NK-92 (cell line): ENCODE results near the gene ARHGAP12.
"Not testable (repeated sequence)": the region's sequence is repeated elsewhere in the genome, so short reads cannot be mapped to it uniquely, and the experiment has no call there.

Experiments
- DNase-seq: peaks from one replicate; lab custom pipeline; 2025; ENCODE audit not compliant: unreplicated experiment; lab: John Stamatoyannopoulos, UW

The ARHGAP12 gene

GRCh38 chr10:31770307-31770902 lies 158.2 kb downstream of the ARHGAP12 start:
- no peak for DNase-seq

DNA sequence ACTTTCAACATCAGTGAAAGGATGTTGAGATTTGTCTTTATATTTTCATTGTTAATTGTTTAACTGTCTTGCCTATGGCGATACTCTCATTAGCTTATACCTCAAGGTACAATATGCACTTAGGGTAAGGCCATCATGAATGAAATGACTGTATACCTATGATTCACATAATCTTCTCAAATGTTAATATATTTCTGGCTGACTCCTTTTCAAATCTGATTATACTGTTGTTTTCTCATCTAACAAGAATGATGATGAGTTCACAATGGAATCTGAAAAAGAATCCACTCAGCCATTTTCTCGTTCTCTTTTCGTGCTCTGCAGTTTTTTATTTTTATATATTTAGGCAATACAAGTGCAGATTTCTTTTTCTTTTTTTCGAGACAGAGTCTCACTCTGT lies 159.1 kb downstream of the ARHGAP12 start:
- no peak for DNase-seq

DNA sequence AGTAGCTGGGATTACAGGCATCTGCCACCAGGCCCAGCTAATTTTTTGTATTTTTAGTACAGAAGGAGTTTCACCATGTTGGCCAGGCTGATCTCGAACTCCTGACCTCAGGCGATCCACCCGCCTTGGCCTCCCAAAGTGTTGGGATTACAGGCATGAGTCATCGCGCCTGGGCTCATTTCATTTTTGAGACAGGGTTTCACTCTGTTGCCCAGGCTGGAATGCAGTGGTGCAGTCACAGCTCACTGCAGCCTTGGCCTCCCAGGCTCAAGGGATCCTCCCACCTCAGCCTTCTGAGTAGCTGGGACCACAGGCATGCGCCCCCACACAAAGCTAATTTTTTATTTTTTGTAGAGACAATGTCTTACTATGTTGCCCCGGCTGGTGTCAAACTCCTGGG lies 159.7 kb downstream of the ARHGAP12 start:
- not testable (repeated sequence) for DNase-seq

- no peak for DNase-seq
Observed at GRCh38 chr10:31768467-31768866, 160.2 kb downstream of the ARHGAP12 start.

DNA sequence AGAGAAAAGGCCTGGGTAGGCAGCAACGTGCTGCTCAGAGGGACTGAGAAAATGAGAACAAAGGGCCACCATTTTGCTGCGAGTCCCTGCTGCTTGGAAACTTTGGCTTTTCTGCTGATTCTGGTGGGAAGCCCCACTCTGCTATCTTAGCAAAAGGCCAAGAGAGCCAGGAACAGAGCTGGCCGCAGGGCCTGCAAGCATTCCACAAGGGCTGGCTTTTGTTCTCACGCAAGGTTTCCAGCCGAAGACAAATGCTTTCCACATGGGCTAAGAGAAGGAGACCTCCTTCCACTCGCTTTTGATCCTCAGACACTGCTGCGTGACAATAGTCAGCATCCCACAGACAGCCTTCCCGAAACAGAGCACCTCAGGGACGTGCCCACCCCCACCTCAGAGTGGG lies 163.1 kb downstream of the ARHGAP12 start:
- no peak for DNase-seq

DNA sequence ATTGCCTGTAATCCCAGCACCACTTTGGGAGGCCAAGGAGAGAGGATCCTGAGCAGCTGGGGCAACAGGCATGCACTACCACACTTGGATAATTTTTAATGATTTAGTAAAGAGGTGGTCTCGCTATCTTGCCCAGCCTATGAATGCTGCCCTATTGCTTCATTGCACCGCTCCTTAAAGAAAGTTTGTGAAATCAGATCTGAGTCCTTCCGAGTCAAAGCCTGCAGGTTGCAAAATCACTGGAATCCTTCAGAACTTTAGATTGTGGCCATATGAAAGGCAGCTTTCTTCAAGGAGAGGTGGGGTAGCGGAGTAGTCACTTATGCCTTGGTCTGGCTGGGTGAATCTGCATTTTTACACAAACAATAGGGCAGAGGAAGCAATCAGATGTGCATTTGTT lies 166.3 kb downstream of the ARHGAP12 start:
- DNase-seq: no peak

DNA sequence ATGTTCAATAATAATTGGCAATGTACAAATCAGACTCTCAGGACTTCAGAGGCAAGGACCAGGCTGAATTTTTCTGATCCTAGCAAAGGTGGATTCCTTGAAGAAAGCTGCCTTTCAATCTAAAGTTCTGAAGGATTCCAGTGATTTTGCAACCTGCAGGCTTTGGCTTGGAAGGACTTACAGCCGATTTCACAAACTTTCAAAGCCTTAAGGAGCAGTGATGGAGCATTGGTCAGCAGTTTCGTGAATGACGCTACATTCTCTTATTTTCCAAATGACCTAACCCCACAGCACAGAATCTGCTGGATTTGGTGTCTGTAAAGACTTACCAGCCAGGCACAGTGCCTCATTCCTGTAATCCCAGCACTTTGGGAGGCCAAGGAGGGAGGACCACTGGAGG lies 167.5 kb downstream of the ARHGAP12 start:
- no peak for DNase-seq

GRCh38 chr10:31760674-31761081 lies 168.0 kb downstream of the ARHGAP12 start:
- DNase-seq: no peak

DNA sequence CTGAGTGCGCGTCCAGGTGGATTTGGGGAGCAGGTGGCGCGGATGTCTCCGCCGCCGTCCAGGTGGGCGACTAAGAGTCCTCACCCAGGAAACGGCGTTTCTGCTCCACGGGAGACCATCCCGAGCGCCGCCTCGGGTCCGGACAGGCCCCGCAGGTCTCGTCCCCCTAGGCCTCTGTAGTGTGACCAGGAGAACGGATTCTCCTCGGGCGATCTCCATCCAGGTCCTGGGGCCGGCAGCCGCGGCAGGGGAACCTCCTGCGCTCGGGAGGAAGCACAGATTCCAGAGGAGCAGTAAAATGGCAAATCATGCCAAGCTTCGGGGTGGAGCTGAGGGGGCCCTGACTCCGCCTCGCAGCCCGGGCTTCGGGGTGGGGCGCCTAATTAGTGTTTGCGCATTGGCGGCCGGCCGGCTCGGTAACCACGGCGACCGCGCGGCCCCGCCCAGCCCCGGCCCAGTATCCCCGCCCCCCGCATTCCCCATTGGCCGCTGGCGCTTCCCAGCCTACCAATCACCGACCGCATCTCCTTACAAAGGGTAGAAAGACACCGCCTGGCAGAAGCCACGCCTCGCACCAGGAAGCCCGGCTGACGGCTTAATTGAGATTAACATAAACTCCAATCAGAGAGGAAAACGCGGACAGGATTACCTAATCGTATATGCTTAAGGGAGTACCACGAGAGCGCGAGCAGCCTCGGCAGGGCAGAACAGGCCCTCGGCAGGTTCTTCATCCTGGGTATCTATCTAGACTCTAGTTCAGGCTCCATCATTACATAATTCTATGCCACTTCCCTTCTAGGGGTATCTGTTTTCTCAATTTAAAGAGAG lies 168.6 kb downstream of the ARHGAP12 start:
- DNase-seq: peak; percentile 73

GRCh38 chr10:31759124-31759798 lies 169.4 kb downstream of the ARHGAP12 start:
- DNase-seq: no peak

GRCh38 chr10:31758495-31758894 lies 170.1 kb downstream of the ARHGAP12 start:
- DNase-seq: no peak

DNA sequence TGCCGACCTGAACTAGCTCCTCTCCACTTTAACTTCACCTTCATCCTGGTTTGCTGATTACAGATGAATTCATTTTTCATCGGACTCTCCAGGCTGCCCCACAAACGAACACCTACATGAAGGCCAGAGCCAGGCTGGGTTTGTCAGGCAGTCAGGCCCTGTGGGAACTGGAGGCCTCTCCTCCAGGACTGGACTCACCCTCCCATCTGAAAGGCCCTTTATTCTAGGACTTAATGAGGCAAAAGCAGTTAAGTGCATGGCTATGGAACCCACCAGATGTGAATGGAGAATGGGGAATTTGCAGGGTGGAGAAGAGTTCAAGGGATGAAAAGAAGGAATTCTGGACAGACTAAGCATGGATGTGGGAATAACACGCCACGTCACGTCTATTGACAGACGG lies 170.8 kb downstream of the ARHGAP12 start:
- DNase-seq: no peak

GRCh38 chr10:31757386-31757791 lies 171.2 kb downstream of the ARHGAP12 start:
- DNase-seq: no peak

DNA sequence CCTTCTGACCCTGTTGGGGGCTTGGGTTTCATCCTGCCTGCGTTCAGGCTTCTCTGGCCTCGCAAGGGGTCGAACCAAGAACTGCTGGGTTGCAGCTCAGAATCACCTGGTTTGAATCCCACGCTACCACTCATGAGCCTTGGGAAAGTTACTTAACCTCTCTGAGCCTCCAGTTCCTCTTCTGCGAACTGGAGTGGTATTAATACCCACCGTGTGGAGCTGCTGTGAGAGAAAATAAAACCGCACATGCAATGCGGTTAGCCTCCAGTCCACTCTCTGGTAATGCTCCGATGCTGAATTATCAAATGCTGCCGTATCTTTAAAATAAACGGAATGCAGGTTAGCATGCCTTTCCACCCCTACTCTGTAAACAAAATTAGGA lies 171.9 kb downstream of the ARHGAP12 start:
- DNase-seq: no peak

DNA sequence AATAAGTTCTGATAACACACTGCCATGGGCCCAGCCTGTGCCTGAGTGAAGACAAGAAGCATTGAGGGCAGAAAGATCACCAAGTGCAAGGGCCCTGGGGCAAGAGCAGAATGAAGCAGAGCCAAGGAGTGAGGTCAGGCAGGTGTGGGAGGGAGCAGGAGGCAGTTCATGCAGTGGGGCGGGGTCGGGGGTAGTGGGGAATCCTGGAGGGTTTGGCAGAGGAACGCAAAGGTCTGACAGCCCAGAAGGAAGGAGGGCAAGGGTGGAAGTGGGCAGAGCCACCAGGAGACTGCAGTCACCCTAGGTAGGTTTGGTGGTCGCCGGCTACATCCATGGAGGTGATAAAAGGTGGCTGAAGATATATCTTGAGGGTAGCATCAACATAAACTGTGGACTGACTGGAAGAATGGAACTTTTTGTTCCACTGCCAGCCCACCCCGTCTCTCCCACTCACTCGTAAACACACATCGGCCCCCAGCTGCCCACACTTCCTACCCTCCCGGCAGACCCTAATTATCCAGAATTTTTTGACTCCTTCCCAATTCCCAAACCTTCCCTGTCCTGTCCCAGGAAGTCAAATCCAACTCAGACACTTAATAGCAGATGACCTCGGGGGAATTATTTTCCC lies 172.4 kb downstream of the ARHGAP12 start:
- no peak for DNase-seq
